ENCODE measurements around the gene FAM43A.

The FAM43A gene

DNA sequence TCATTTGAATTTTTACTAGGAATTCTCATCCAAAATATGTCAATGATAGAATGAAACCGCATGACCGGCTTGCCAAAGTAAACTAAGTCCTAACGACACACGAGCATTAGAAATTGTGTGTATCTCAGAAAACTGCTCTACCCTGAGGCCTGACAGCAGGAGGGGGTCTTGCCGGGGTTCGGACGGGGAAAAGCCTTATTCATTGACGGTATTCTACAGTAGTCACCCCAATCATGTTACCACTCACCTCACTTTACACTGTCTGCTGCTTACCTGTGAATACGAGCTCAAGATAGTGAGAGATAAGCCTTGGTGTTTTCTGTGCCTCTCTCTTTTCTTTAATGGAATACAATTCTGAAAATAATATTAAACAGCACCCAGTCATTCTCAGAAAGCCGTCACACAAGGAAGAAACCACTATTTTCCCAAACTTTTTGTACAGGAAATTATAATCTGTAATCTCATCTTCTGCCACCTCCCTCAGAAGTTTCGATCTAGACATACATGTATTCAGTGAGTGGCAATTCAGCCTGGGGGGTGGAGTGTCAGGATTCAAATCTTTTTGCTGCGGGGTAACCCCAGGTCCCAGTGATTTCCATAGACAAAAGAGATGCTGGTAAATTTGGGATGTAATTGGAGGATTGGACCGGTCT, 492 bp upstream of the FAM43A start:
- FAIRE-seq (no peak), DNase-seq (ENCODE audit: insufficient read length, low spot score) (peak; percentile 40)
- no peak for TF ChIP-seq POLR2A (IDR thresholded peaks at IDR 0.05; ENCODE audit: low read depth, low read length)

DNA sequence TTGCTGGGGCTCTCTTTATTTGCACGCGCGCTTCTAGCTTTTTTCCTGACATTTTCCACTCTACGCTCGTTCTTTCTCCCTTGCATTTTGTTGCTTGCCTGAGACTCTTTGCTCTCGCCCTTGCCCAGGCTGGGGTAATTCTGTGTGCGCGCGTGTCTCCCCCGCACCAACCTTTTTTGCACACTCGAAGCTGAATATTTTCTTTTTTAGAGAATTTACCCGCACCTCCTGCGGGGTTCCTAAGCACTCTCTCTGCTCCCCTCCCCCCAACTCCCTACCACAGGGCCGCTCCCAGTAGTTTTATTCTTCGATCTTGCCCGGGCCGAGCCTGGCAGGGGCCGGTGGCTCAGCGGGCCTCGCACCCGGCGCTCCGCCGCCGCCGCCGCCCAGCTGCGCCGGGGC, 732 bp downstream of the FAM43A start:
- FAIRE-seq (no peak), DNase-seq (ENCODE audit: insufficient read length, low spot score) (no peak)
- TF ChIP-seq POLR2A (IDR thresholded peaks at IDR 0.05; ENCODE audit: low read depth, low read length), result no peak

GRCh38 chr3:194686816-194687637, 1.3 kb downstream of the FAM43A start:
- FAIRE-seq (no peak), DNase-seq (ENCODE audit: insufficient read length, low spot score) (no peak)
- no peak for TF ChIP-seq POLR2A (IDR thresholded peaks at IDR 0.05; ENCODE audit: low read depth, low read length)

- TF ChIP-seq POLR2A (IDR thresholded peaks at IDR 0.05; ENCODE audit: low read depth, low read length), result no peak
- no peak for DNase-seq (ENCODE audit: insufficient read length, low spot score)
- no peak for FAIRE-seq
Observed at GRCh38 chr3:194687638-194688199, 2.0 kb downstream of the FAM43A start.

GRCh38 chr3:194688200-194688740, 2.6 kb downstream of the FAM43A start:
- peak; percentile 54 for DNase-seq (ENCODE audit: insufficient read length, low spot score)
- no peak for FAIRE-seq
- no peak for TF ChIP-seq POLR2A (IDR thresholded peaks at IDR 0.05; ENCODE audit: low read depth, low read length)

GRCh38 chr3:194688946-194689345, 3.3 kb downstream of the FAM43A start:
- DNase-seq (ENCODE audit: insufficient read length, low spot score) (no peak), FAIRE-seq (no peak)

GRCh38 chr3:194689493-194689944, 3.8 kb downstream of the FAM43A start:
- DNase-seq (ENCODE audit: insufficient read length, low spot score) (peak; percentile 65), FAIRE-seq (no peak)
- TF ChIP-seq POLR2A (IDR thresholded peaks at IDR 0.05; ENCODE audit: low read depth, low read length), result no peak

More at GRCh38 chr3:194688946-194689345, 3.3 kb downstream of the FAM43A start:
- no peak for TF ChIP-seq POLR2A (IDR thresholded peaks at IDR 0.05; ENCODE audit: low read depth, low read length)

GRCh38 chr3:194690501-194691372, 5.1 kb downstream of the FAM43A start:
- DNase-seq (ENCODE audit: insufficient read length, low spot score) (no peak), FAIRE-seq (no peak)
- no peak for TF ChIP-seq POLR2A (IDR thresholded peaks at IDR 0.05; ENCODE audit: low read depth, low read length)

DNA sequence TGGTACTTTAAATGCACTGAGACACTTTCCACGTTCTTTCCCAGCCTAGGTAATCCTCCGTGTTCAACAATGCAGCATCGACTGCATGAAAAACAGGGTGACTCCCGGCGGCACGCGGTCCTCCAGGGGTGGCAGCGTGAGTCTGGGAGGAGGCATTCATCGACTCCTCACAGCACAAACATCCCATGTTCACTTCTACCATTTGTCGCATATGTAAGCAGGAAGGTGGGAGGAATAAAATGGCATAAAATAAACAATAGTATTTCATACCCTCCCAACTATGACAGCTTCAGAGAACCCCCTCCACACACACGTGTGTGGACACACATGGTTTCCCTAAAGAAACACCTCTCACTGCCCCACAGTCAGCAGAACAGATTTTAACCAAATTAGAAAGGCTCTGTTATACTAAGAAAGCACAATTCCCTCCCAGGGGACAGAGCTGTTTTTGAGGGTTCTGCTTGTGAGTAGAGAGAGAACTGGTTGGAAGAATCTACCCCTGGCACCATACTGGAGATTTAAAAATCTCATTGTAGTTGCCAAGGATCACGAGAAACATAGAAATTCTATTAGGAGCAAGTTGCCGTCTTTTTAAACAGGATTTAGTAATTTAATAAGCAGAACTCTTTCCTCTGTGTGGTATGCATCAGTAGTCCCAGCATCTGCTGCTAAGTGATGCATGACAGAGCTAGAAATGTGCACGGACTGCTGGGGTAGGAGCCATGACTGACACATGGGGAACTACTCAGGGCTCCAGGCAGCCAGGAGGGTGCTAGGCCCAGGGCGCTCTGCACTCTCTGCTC, 6.0 kb downstream of the FAM43A start:
- FAIRE-seq, result no peak
- no peak for DNase-seq (ENCODE audit: insufficient read length, low spot score)
- no peak for TF ChIP-seq POLR2A (IDR thresholded peaks at IDR 0.05; ENCODE audit: low read depth, low read length)

- no peak for TF ChIP-seq POLR2A (IDR thresholded peaks at IDR 0.05; ENCODE audit: low read depth, low read length)
- no peak for FAIRE-seq
- no peak for DNase-seq (ENCODE audit: insufficient read length, low spot score)
Observed at GRCh38 chr3:194696702-194697101, 11.0 kb downstream of the FAM43A start.

GRCh38 chr3:194702545-194702944, 16.9 kb downstream of the FAM43A start:
- FAIRE-seq (no peak), DNase-seq (ENCODE audit: insufficient read length, low spot score) (no peak)

GRCh38 chr3:194705227-194705626, 19.5 kb downstream of the FAM43A start:
- FAIRE-seq, result no peak
- DNase-seq (ENCODE audit: insufficient read length, low spot score), result no peak
- no peak for TF ChIP-seq POLR2A (IDR thresholded peaks at IDR 0.05; ENCODE audit: low read depth, low read length)

More at GRCh38 chr3:194702545-194702944, 16.9 kb downstream of the FAM43A start:
- TF ChIP-seq POLR2A (IDR thresholded peaks at IDR 0.05; ENCODE audit: low read depth, low read length), result no peak

DNA sequence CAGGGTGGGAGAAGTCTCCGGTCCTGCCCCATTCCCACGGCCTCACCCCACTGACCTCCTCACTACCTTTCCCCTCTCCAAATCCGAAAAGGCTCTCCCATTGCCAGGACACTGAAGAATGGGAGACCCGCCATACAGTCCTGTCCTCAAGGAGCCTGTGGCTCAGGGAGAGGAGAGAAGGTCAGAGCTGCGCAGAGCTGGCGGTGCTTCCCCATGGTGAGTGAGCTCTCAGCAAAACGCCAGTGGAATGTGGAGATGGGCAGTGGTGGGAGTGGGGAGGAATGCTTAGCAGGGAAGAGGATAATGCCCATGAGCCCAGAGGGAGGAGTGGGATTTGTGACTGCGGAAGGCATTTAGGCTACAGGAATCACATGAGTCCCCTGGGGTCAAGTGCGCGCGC, 20.1 kb downstream of the FAM43A start:
- no peak for TF ChIP-seq POLR2A (IDR thresholded peaks at IDR 0.05; ENCODE audit: low read depth, low read length)
- FAIRE-seq, result no peak
- DNase-seq (ENCODE audit: insufficient read length, low spot score), result no peak
